Caco-2 (cell line): ENCODE measurements around the gene CTNNA2. TPM values are rescaled to one million over a fixed set of nuclear protein-coding genes. Genes with fewer than 3 reads are reported as not detected.
"Not testable (repeated sequence)": the region's sequence is repeated elsewhere in the genome, so short reads cannot be mapped to it uniquely, and the experiment has no call there.

Source experiments
- BruUV-seq: library from RNA; stranded (reverse); fragments of 400-500 nt; replicated peaks from 2 replicates; lab custom pipeline; 2021; lab: Mats Ljungman, UMichigan
- CTCF ChIA-PET: fragments of 300-600 bp; sonication (Branson Sonifier 250); formaldehyde crosslinking; loops from one replicate; lab custom pipeline; 2022; ENCODE audit warnings: antibody characterized with exemption; lab: Charles Lee
- POLR2A ChIA-PET: fragments of 300-600 bp; sonication (Branson Sonifier 250); formaldehyde crosslinking; loops from one replicate; lab custom pipeline; 2022; ENCODE audit warnings: antibody characterized with exemption; lab: Charles Lee
- DNase-seq, 2 experiments: peaks; one replicate each; pipeline versions ENCODE4 v3.0.0 to v3.0.0-alpha.2; 2020 to 2022
- H3K27me3 ChIP-seq: replicated peaks from 2 replicates; pipeline ENCODE4 v1.6.0; 2011; ENCODE audit warnings: low read length; ENCODE audit not compliant: control insufficient read depth, insufficient read depth
- H3K36me3 ChIP-seq: 2 replicates; pipeline ENCODE4 v1.5.1; 2011; ENCODE audit warnings: low read length; ENCODE audit not compliant: control insufficient read depth, insufficient read depth
- H3K4me1 ChIP-seq: fragments of 250-450 bp; sonication (Bioruptor Pico); 2 replicates; pipeline ENCODE4 v1.5.1; 2020; ENCODE audit warnings: mild to moderate bottlenecking
- H3K4me3 ChIP-seq: 2 replicates; pipeline ENCODE4 v1.5.1; 2011; ENCODE audit warnings: low read depth, mild to moderate bottlenecking, control low read depth, low read length
- H3K9me3 ChIP-seq: fragments of 250-450 bp; sonication (Bioruptor Pico); 2 replicates; pipeline ENCODE4 v1.5.1; 2020; ENCODE audit warnings: mild to moderate bottlenecking, moderate library complexity
- H3K27ac Mint-ChIP-seq: one replicate; pipeline ENCODE4 v1.8.0; 2022; ENCODE audit warnings: mixed read lengths; ENCODE audit not compliant: unreplicated experiment
- H3K27me3 Mint-ChIP-seq: one replicate; pipeline ENCODE4 v1.8.0; 2022; ENCODE audit warnings: mixed read lengths; ENCODE audit not compliant: insufficient read depth, unreplicated experiment
- H3K36me3 Mint-ChIP-seq: one replicate; pipeline ENCODE4 v1.8.0; 2022; ENCODE audit warnings: mild to moderate bottlenecking, mixed read lengths; ENCODE audit not compliant: insufficient read depth, unreplicated experiment
- H3K4me1 Mint-ChIP-seq: one replicate; pipeline ENCODE4 v1.8.0; 2022; ENCODE audit warnings: low read depth, mixed read lengths; ENCODE audit not compliant: unreplicated experiment
- H3K4me3 Mint-ChIP-seq: one replicate; pipeline ENCODE4 v1.8.0; 2022; ENCODE audit warnings: mild to moderate bottlenecking, moderate library complexity, mixed read lengths; ENCODE audit not compliant: unreplicated experiment
- H3K9me3 Mint-ChIP-seq: one replicate; pipeline ENCODE4 v1.8.0; 2022; ENCODE audit warnings: mixed read lengths; ENCODE audit not compliant: unreplicated experiment
- CTCF ChIP-seq, 2 experiments: fragments of 200-600 bp in 1 of 2; IDR thresholded peaks; 1 replicate in 1 of 2; 2 replicates in 1 of 2; pipeline versions ENCODE4 v1.5.1 to v1.8.0; 2011 to 2022; ENCODE audit warnings: antibody characterized with exemption in 1 of 2, control low read depth in 1 of 2, inconsistent platforms in 1 of 2, low read depth in 1 of 2, low read length in 1 of 2, mild to moderate bottlenecking in 1 of 2, moderate library complexity in 1 of 2; ENCODE audit not compliant: insufficient read depth in 1 of 2, severe bottlenecking in 1 of 2, unreplicated experiment in 1 of 2
- intact Hi-C: fragments of 100-400 bp; cut with micrococcal nuclease; formaldehyde crosslinking; loops from one replicate; pipeline ENCODE4 v1.10.0; 2022; ENCODE audit not compliant: unreplicated experiment
- total RNA-seq: library from RNA; stranded (reverse); gene quantifications from 2 replicates; pipeline ENCODE4 v1.2.3, GENCODE V29; 2022

CTNNA2 gene
- total RNA-seq, 1 experiment from 2014 or later = not detected

- POLR2A ChIA-PET = no interaction called here
- BruUV-seq = no TSS peak
- no peaks in the 10 kb centered on the region for H3K36me3 Mint-ChIP-seq
Measured at GRCh38 chr2:80091237-80091636, 578.4 kb downstream of the CTNNA2 start.

GRCh38 chr2:80092474-80092873, 579.6 kb downstream of the CTNNA2 start:
- no peak overlapping the region for H3K27ac Mint-ChIP-seq
- POLR2A ChIA-PET = no interaction called here
- CTCF ChIA-PET = no interaction called here
- BruUV-seq = no TSS peak
- no peaks in the 10 kb centered on the region for H3K36me3 Mint-ChIP-seq
- Histone ChIP-seq H3K27me3 (no peaks in the 10 kb centered on the region; the same call in 1 of the 2 replicates), H3K4me3 (no peak overlapping the region), H3K9me3 (no peaks in the 10 kb centered on the region), H3K4me1 (no peaks in the 10 kb centered on the region), H3K36me3 (no peaks in the 10 kb centered on the region)
- peaks cover 4% of the 10 kb centered on the region for H3K9me3 Mint-ChIP-seq
- no peak for DNase-seq
- H3K4me1 Mint-ChIP-seq = no peaks in the 10 kb centered on the region
- TF ChIP-seq CTCF (IDR thresholded peaks at IDR 0.05; ENCODE audit: insufficient read depth in 1 of 2, low read depth in 1 of 2, low read length in 1 of 2, severe bottlenecking in 1 of 2, unreplicated experiment in 1 of 2) = no peak
- H3K4me3 Mint-ChIP-seq = no peak overlapping the region
- intact Hi-C loops = no loop called here
- H3K27me3 Mint-ChIP-seq = peaks cover 5% of the 10 kb centered on the region

More at GRCh38 chr2:80091237-80091636, 578.4 kb downstream of the CTNNA2 start:
- no peaks in the 10 kb centered on the region for H3K36me3 ChIP-seq
- no peaks in the 10 kb centered on the region; the same call in 1 of the 2 replicates for H3K27me3 ChIP-seq
- H3K4me3 ChIP-seq = no peak overlapping the region
- CTCF ChIA-PET = no interaction called here
- no peak for TF ChIP-seq CTCF (IDR thresholded peaks at IDR 0.05; ENCODE audit: insufficient read depth in 1 of 2, low read depth in 1 of 2, low read length in 1 of 2, severe bottlenecking in 1 of 2, unreplicated experiment in 1 of 2)
- Mint-ChIP-seq H3K27me3 (peaks cover 5% of the 10 kb centered on the region), H3K9me3 (no peaks in the 10 kb centered on the region), H3K27ac (no peak overlapping the region), H3K4me1 (no peaks in the 10 kb centered on the region), H3K4me3 (no peak overlapping the region)
- no peaks in the 10 kb centered on the region for H3K4me1 ChIP-seq
- no peaks in the 10 kb centered on the region for H3K9me3 ChIP-seq
- intact Hi-C loops = no loop called here
- no peak for DNase-seq

- H3K27me3 ChIP-seq, intact Hi-C loops, H3K27ac Mint-ChIP-seq, POLR2A ChIA-PET, CTCF ChIA-PET, H3K4me3 Mint-ChIP-seq, H3K27me3 Mint-ChIP-seq, H3K9me3 ChIP-seq, H3K4me3 ChIP-seq, H3K36me3 Mint-ChIP-seq, BruUV-seq, H3K36me3 ChIP-seq, H3K4me1 Mint-ChIP-seq, H3K4me1 ChIP-seq, DNase-seq: not testable (repeated sequence)
- peaks cover 18% of the 10 kb centered on the region for H3K9me3 Mint-ChIP-seq
Measured at GRCh38 chr2:80098503-80098902, 585.7 kb downstream of the CTNNA2 start.

GRCh38 chr2:80102026-80102425, 589.2 kb downstream of the CTNNA2 start:
- no TSS peak for BruUV-seq
- H3K27ac Mint-ChIP-seq = no peak overlapping the region
- no peak overlapping the region for H3K4me3 Mint-ChIP-seq
- Histone ChIP-seq H3K27me3 (no peaks in the 10 kb centered on the region), H3K36me3 (no peaks in the 10 kb centered on the region), H3K4me3 (no peak overlapping the region), H3K4me1 (no peaks in the 10 kb centered on the region), H3K9me3 (no peaks in the 10 kb centered on the region)
- TF ChIP-seq CTCF (IDR thresholded peaks at IDR 0.05; ENCODE audit: insufficient read depth in 1 of 2, low read depth in 1 of 2, low read length in 1 of 2, severe bottlenecking in 1 of 2, unreplicated experiment in 1 of 2) = no peak
- H3K27me3 Mint-ChIP-seq = peaks cover 3% of the 10 kb centered on the region
- peaks cover 18% of the 10 kb centered on the region for H3K9me3 Mint-ChIP-seq
- no peak for DNase-seq
- H3K36me3 Mint-ChIP-seq = no peaks in the 10 kb centered on the region
- intact Hi-C loops = no loop called here
- no peaks in the 10 kb centered on the region for H3K4me1 Mint-ChIP-seq
- POLR2A ChIA-PET = no interaction called here
- CTCF ChIA-PET = no interaction called here
